ENCODE measurements around the gene SLC13A2. TPM values are rescaled to one million over a fixed set of nuclear protein-coding genes. Genes with fewer than 3 reads are reported as not detected.

Gene SLC13A2
- total and polyA plus RNA-seq, 11 donors, result 0.03 TPM; not detected in 10

- H3K4me3 ChIP-seq, result no peak overlapping the region
- TF ChIP-seq, protein P1, sequence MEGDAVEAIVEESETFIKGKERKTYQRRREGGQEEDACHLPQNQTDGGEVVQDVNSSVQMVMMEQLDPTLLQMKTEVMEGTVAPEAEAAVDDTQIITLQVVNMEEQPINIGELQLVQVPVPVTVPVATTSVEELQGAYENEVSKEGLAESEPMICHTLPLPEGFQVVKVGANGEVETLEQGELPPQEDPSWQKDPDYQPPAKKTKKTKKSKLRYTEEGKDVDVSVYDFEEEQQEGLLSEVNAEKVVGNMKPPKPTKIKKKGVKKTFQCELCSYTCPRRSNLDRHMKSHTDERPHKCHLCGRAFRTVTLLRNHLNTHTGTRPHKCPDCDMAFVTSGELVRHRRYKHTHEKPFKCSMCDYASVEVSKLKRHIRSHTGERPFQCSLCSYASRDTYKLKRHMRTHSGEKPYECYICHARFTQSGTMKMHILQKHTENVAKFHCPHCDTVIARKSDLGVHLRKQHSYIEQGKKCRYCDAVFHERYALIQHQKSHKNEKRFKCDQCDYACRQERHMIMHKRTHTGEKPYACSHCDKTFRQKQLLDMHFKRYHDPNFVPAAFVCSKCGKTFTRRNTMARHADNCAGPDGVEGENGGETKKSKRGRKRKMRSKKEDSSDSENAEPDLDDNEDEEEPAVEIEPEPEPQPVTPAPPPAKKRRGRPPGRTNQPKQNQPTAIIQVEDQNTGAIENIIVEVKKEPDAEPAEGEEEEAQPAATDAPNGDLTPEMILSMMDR (IDR thresholded peaks at IDR 0.05), result no peak
- TF ChIP-seq POLR2A (IDR thresholded peaks at IDR 0.05), result no peak
- no peak overlapping the region for H3K27ac ChIP-seq
- H3K4me1 ChIP-seq, result no peaks in the 10 kb centered on the region
- peaks cover 0 to 3% (median 0%) of the 10 kb centered on the region in 9 donors for H3K27me3 ChIP-seq
- ATAC-seq (no peak), DNase-seq (no peak)
- 82 to 84% (median 82%) methylated on average over 3 of the region's 3 CpGs for WGBS, 4 donors
- no peaks in the 10 kb centered on the region for H3K36me3 ChIP-seq
- intact Hi-C loops (cut with DNase I), result loop anchor here in 1 of 10 donors (10.0 kb wide), 1 partner anchor 64 kb away; no protein-coding TSS in a partner anchor
- H3K9me3 ChIP-seq, result no peaks in the 10 kb centered on the region
Observed at GRCh38 chr17:28478712-28479615, 5.5 kb downstream of the SLC13A2 start.

GRCh38 chr17:28480278-28480677, 6.8 kb downstream of the SLC13A2 start:
- no peak for ATAC-seq
- intact Hi-C loops (cut with DNase I), result no loop called here
- no peaks in the 10 kb centered on the region for H3K4me1 ChIP-seq

GRCh38 chr17:28480799-28481571, 7.5 kb downstream of the SLC13A2 start:
- no peak overlapping the region for H3K27ac ChIP-seq
- H3K36me3 ChIP-seq, result no peaks in the 10 kb centered on the region
- no peak overlapping the region for H3K4me3 ChIP-seq
- ATAC-seq (no peak), DNase-seq (no peak)
- H3K4me1 ChIP-seq, result no peaks in the 10 kb centered on the region
- intact Hi-C loops (cut with DNase I), result no loop called here
- 54 to 67% (median 61%) methylated on average over 10 of the region's 10 CpGs for WGBS, 4 donors
- H3K27me3 ChIP-seq, result peaks cover 0 to 3% (median 0%) of the 10 kb centered on the region in 9 donors
- TF ChIP-seq, protein P1 (IDR thresholded peaks at IDR 0.05), result no peak
- TF ChIP-seq POLR2A (IDR thresholded peaks at IDR 0.05), result no peak
- H3K9me3 ChIP-seq, result no peaks in the 10 kb centered on the region

More at GRCh38 chr17:28480278-28480677, 6.8 kb downstream of the SLC13A2 start:
- Histone ChIP-seq H3K9me3 (no peaks in the 10 kb centered on the region), H3K27me3 (peaks cover 0 to 3% (median 0%) of the 10 kb centered on the region in 9 donors), H3K4me3 (no peak overlapping the region), H3K36me3 (no peaks in the 10 kb centered on the region), H3K27ac (no peak overlapping the region)
- DNase-seq, result no peak
- no peak for TF ChIP-seq POLR2A (IDR thresholded peaks at IDR 0.05)
- TF ChIP-seq, protein P1 (IDR thresholded peaks at IDR 0.05), result no peak
- WGBS, 4 donors, result 75 to 87% (median 86%) methylated on average over 5 of the region's 5 CpGs

Measured in heart left ventricle (tissue), 16 donors.